GM18526 (cell line): ENCODE measurements around the gene C2CD2.

Experiments used
- POLR2A ChIP-seq: IDR thresholded peaks from 3 replicates; pipeline ENCODE4 v1.6.1; 2011; ENCODE audit not compliant: insufficient read length; ENCODE audit errors: extremely low read depth

Gene C2CD2

GRCh38 chr21:41953249-41953830 is 478 bp downstream of the C2CD2 start:
- no peak for TF ChIP-seq POLR2A

- TF ChIP-seq POLR2A, result no peak
Observed at GRCh38 chr21:41952568-41953248, 1.1 kb downstream of the C2CD2 start.

GRCh38 chr21:41951876-41952567 is 1.8 kb downstream of the C2CD2 start:
- no peak for TF ChIP-seq POLR2A

- TF ChIP-seq POLR2A, result no peak
Observed at GRCh38 chr21:41950941-41951351, 2.9 kb downstream of the C2CD2 start.

GRCh38 chr21:41948901-41949300 is 4.9 kb downstream of the C2CD2 start:
- no peak for TF ChIP-seq POLR2A

GRCh38 chr21:41948078-41948895 is 5.5 kb downstream of the C2CD2 start:
- no peak for TF ChIP-seq POLR2A

- TF ChIP-seq POLR2A, result no peak
Observed at GRCh38 chr21:41945982-41946381, 7.8 kb downstream of the C2CD2 start.

- TF ChIP-seq POLR2A, result no peak
Observed at GRCh38 chr21:41943851-41944250, 10.0 kb downstream of the C2CD2 start.

- no peak for TF ChIP-seq POLR2A
Observed at GRCh38 chr21:41942457-41942856, 11.4 kb downstream of the C2CD2 start.

- no peak for TF ChIP-seq POLR2A
Observed at GRCh38 chr21:41941941-41942340, 11.9 kb downstream of the C2CD2 start.

GRCh38 chr21:41940431-41940830 is 13.4 kb downstream of the C2CD2 start:
- no peak for TF ChIP-seq POLR2A

GRCh38 chr21:41939391-41939790 is 14.4 kb downstream of the C2CD2 start:
- no peak for TF ChIP-seq POLR2A

GRCh38 chr21:41933313-41934079 is 20.3 kb downstream of the C2CD2 start:
- no peak for TF ChIP-seq POLR2A

GRCh38 chr21:41932576-41933312 is 21.1 kb downstream of the C2CD2 start:
- TF ChIP-seq POLR2A, result no peak
